SHP77 treated with DMSO at 0.1 percent for 48 hours (cell line): ENCODE measurements around the gene DYRK1A.

ENCODE experiments used
- DNase-seq: peaks from one replicate; lab custom pipeline; 2025; lab: John Stamatoyannopoulos, UW

Gene DYRK1A

GRCh38 chr21:37450445-37450941 lies 83.9 kb downstream of the DYRK1A start:
- no peak for DNase-seq

GRCh38 chr21:37451446-37451845 lies 84.9 kb downstream of the DYRK1A start:
- no peak for DNase-seq

GRCh38 chr21:37452227-37452626 lies 85.7 kb downstream of the DYRK1A start:
- DNase-seq = no peak

- DNase-seq = no peak
These were observed 86.8 kb downstream of the DYRK1A start for GRCh38 chr21:37453350-37453749.

GRCh38 chr21:37454869-37455503 lies 88.4 kb downstream of the DYRK1A start:
- no peak for DNase-seq

GRCh38 chr21:37455504-37455911 lies 88.9 kb downstream of the DYRK1A start:
- no peak for DNase-seq

GRCh38 chr21:37458669-37459276 lies 92.2 kb downstream of the DYRK1A start:
- no peak for DNase-seq

- DNase-seq = no peak
These were observed 93.0 kb downstream of the DYRK1A start for GRCh38 chr21:37459575-37459974.

- DNase-seq = no peak
These were observed 93.6 kb downstream of the DYRK1A start for GRCh38 chr21:37460196-37460595.

GRCh38 chr21:37461479-37461878 lies 94.9 kb downstream of the DYRK1A start:
- no peak for DNase-seq

- DNase-seq = no peak
These were observed 95.7 kb downstream of the DYRK1A start for GRCh38 chr21:37462087-37462861.

- peak; percentile 26 for DNase-seq
These were observed 96.7 kb downstream of the DYRK1A start for GRCh38 chr21:37463083-37463801.

- no peak for DNase-seq
These were observed 100.5 kb downstream of the DYRK1A start for GRCh38 chr21:37467082-37467481.

- DNase-seq = no peak
These were observed 102.3 kb downstream of the DYRK1A start for GRCh38 chr21:37468909-37469308.

GRCh38 chr21:37469441-37469840 lies 102.9 kb downstream of the DYRK1A start:
- DNase-seq = no peak

- DNase-seq = no peak
These were observed 106.0 kb downstream of the DYRK1A start for GRCh38 chr21:37472581-37472980.

GRCh38 chr21:37473491-37473890 lies 106.9 kb downstream of the DYRK1A start:
- no peak for DNase-seq

GRCh38 chr21:37474342-37474741 lies 107.8 kb downstream of the DYRK1A start:
- DNase-seq = no peak

- no peak for DNase-seq
These were observed 108.8 kb downstream of the DYRK1A start for GRCh38 chr21:37475186-37475868.

- DNase-seq = no peak
These were observed 112.2 kb downstream of the DYRK1A start for GRCh38 chr21:37478794-37479193.

- no peak for DNase-seq
These were observed 117.2 kb downstream of the DYRK1A start for GRCh38 chr21:37483776-37484175.
